ENCODE results near the gene RFX3. TPM values are rescaled to one million over a fixed set of nuclear protein-coding genes. Genes with fewer than 3 reads are reported as not detected.
"Not testable (repeated sequence)": the region's sequence is repeated elsewhere in the genome, so short reads cannot be mapped to it uniquely, and the experiment has no call there.

The RFX3 gene
- total RNA-seq, 1 experiment from 2014 or later = 1.4 TPM

- DNase-seq (ENCODE audit: low read depth) = no peak
These were observed 166.0 kb downstream of the RFX3 start for GRCh38 chr9:3359778-3360177.

GRCh38 chr9:3359048-3359692 is 166.6 kb downstream of the RFX3 start:
- DNase-seq (ENCODE audit: low read depth) = no peak

- no peak for DNase-seq (ENCODE audit: low read depth)
These were observed 177.6 kb downstream of the RFX3 start for GRCh38 chr9:3348169-3348568.

- DNase-seq (ENCODE audit: low read depth) = no peak
These were observed 179.3 kb downstream of the RFX3 start for GRCh38 chr9:3346549-3346948.

- DNase-seq (ENCODE audit: low read depth) = no peak
These were observed 182.1 kb downstream of the RFX3 start for GRCh38 chr9:3343671-3344070.

- peak; percentile 9 for DNase-seq (ENCODE audit: low read depth)
These were observed 183.5 kb downstream of the RFX3 start for GRCh38 chr9:3342159-3342777.

GRCh38 chr9:3337515-3338225 is 188.1 kb downstream of the RFX3 start:
- DNase-seq (ENCODE audit: low read depth) = peak; percentile 74

GRCh38 chr9:3336951-3337350 is 188.8 kb downstream of the RFX3 start:
- no peak for DNase-seq (ENCODE audit: low read depth)

- no peak for DNase-seq (ENCODE audit: low read depth)
These were observed 193.0 kb downstream of the RFX3 start for GRCh38 chr9:3332802-3333201.

- DNase-seq (ENCODE audit: low read depth) = peak; percentile 21
These were observed 194.0 kb downstream of the RFX3 start for GRCh38 chr9:3331801-3332200.

- DNase-seq (ENCODE audit: low read depth) = peak; percentile 74
These were observed 194.9 kb downstream of the RFX3 start for GRCh38 chr9:3330792-3331420.

GRCh38 chr9:3329361-3329760 is 196.4 kb downstream of the RFX3 start:
- peak; percentile 14 for DNase-seq (ENCODE audit: low read depth)

- no peak for DNase-seq (ENCODE audit: low read depth)
These were observed 202.1 kb downstream of the RFX3 start for GRCh38 chr9:3323714-3324113.

GRCh38 chr9:3321186-3321585 is 204.6 kb downstream of the RFX3 start:
- no peak for DNase-seq (ENCODE audit: low read depth)

GRCh38 chr9:3312595-3312994 is 213.2 kb downstream of the RFX3 start:
- DNase-seq (ENCODE audit: low read depth) = not testable (repeated sequence)

- DNase-seq (ENCODE audit: low read depth) = no peak
These were observed 217.2 kb downstream of the RFX3 start for GRCh38 chr9:3308609-3309008.

GRCh38 chr9:3304388-3304787 is 221.4 kb downstream of the RFX3 start:
- not testable (repeated sequence) for DNase-seq (ENCODE audit: low read depth)

GRCh38 chr9:3299872-3300271 is 225.9 kb downstream of the RFX3 start:
- DNase-seq (ENCODE audit: low read depth) = no peak

GRCh38 chr9:3296536-3296935 is 229.3 kb downstream of the RFX3 start:
- DNase-seq (ENCODE audit: low read depth) = no peak

GRCh38 chr9:3292311-3292710 is 233.5 kb downstream of the RFX3 start:
- no peak for DNase-seq (ENCODE audit: low read depth)

- DNase-seq (ENCODE audit: low read depth) = no peak
These were observed 235.5 kb downstream of the RFX3 start for GRCh38 chr9:3290231-3290840.

- DNase-seq (ENCODE audit: low read depth) = no peak
These were observed 237.1 kb downstream of the RFX3 start for GRCh38 chr9:3288686-3289085.
